Pancreas (tissue), 10 donors: ENCODE data around the gene NOC4L. TPM values are rescaled to one million over a fixed set of nuclear protein-coding genes. Genes with fewer than 3 reads are reported as not detected.
"Not testable (repeated sequence)": the region's sequence is repeated elsewhere in the genome, so short reads cannot be mapped to it uniquely, and the experiment has no call there.

Source experiments
- ATAC-seq, 4 donors: fragments of 200-7000 bp; cut with Tn5 transposase; one replicate each; pipeline versions ENCODE4 v1.8.0 to v1.9.1; 2020; ENCODE audit warnings: mild to moderate bottlenecking in 4 of 4, moderate library complexity in 4 of 4
- DNase-seq, 6 donors: peaks; one replicate each; pipeline ENCODE4 v3.0.0-alpha.2; 2020
- FAIRE-seq: peaks from 2 replicates; lab custom pipeline; 2012; peaks lifted over from hg19 to GRCh38; lab: Jason Lieb, UNC
- H3K27ac ChIP-seq, 4 donors: fragments of 200-600 bp; sonication (generic); 1 replicate in 3 of 4; 2 replicates in 1 of 4; pipeline versions ENCODE4 v1.5.0 to v1.8.0; 2020
- H3K27me3 ChIP-seq, 4 donors: fragments of 200-600 bp; one replicate each; pipeline ENCODE4 v1.8.0; 2021
- H3K36me3 ChIP-seq, 3 donors: fragments of 200-600 bp; sonication (generic) in 1 of 3; one replicate each; pipeline versions ENCODE4 v1.5.0 to v1.8.0; 2020 to 2021
- H3K4me1 ChIP-seq, 3 donors: fragments of 200-600 bp; one replicate each; pipeline ENCODE4 v1.8.0; 2021
- H3K4me3 ChIP-seq, 4 donors: fragments of 200-600 bp; sonication (generic) in 2 of 4; one replicate each; pipeline versions ENCODE4 v1.5.0 to v1.8.0; 2020 to 2021
- H3K9me3 ChIP-seq, 4 donors: fragments of 200-600 bp; one replicate each; pipeline ENCODE4 v1.8.0; 2021
- WGBS, 2 donors: extraction: QIAGEN DNeasy Blood & Tissue Kit; methylation state at CpG; one replicate each; pipeline ENCODE4 v1.1.7; 2013; 5-methylcytosine and 5-hydroxymethylcytosine counted together
- intact Hi-C, 3 donors: fragments of 100-400 bp; cut with DNase I; formaldehyde crosslinking; loops; one replicate each; pipeline versions ENCODE4 v1.11.1 to v1.14.2; 2022
- polyA plus RNA-seq, 2 donors: library from polyadenylated mRNA; stranded (reverse); fragments of 200-250 nt; gene quantifications; one replicate each; pipeline ENCODE4 v1.2.3, GENCODE V29; 2013
- total RNA-seq, 6 donors: library from RNA; stranded (reverse); fragmentation: NEBNext Ultra II Directional in 4 of 6; extraction: Animal tissue kit (Norgen Biotek cat#: 25700) in 4 of 6; gene quantifications; one replicate each; pipeline versions ENCODE4 v1.2.1 to v1.2.4, GENCODE V29; 2021 to 2023
- TF ChIP-seq, protein P1 (sequence below), 4 donors: fragments of 200-600 bp; sonication (generic) in 3 of 4; IDR thresholded peaks; one replicate each; pipeline versions ENCODE4 v1.5.0 to v1.8.0; 2021; ENCODE audit warnings: antibody characterized with exemption in 4 of 4
- donor health status: healthy with polysubstance abuse.
- donor health status: DM: no; HTN: no; CAD: no; lungs with moderate emphysema.
- donor health status: DM: no; HTN: no; CAD: no.
- donor health status: control.
- donor health status: control.
- donor health status: Bipolar disorder and iron deficiency.
- donor health status: DM: yes; HTN: yes; CAD: no.
- donor health status: DM: no; HTN: no; CAD: no.
- donor health status: DM: no; HTN: no; CAD: no.
- donor health status: DM: yes; HTN: yes; CAD: no.

NOC4L gene
- total and polyA plus RNA-seq, 8 donors: 6.8 to 45.8 (median 8.8) TPM

DNA sequence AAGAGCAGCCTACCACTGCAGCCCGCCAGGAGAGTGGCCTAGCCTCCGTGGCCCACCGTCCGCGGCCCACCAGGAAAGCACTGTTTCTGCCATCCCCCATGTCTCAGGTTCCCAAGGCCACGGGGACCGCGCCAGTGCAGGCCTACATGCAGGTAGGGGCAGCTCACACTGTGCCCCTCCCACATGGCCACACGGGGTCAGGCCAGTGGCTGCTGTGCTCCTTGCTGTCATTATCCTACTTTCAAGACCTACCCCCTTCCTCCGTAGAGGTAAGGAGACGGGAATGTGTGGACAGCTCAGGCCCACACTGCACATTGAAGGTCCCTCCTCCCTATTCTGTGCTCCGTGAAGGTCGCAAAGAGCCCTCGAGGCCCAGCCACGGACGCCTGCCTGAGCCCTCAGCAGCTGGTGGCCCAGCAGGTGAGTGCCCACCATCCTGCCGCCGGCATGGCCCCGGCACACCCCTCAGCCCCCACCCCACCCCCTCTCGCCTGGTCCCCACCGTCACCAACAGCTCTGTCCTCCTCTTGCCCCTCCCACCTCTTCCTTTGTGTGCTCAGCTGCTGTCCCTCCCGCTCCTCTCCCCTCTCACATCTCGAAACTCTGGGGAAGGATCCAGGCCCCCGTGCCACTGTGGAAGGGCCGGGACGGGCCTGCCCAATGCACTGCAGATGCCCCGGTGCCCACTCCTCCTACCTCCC lies 10.2 kb upstream of the NOC4L start:
- peaks cover 0 to 6% (median 3%) of the 10 kb centered on the region in 3 donors for H3K36me3 ChIP-seq
- intact Hi-C loops: no loop called here
- TF ChIP-seq, protein P1, sequence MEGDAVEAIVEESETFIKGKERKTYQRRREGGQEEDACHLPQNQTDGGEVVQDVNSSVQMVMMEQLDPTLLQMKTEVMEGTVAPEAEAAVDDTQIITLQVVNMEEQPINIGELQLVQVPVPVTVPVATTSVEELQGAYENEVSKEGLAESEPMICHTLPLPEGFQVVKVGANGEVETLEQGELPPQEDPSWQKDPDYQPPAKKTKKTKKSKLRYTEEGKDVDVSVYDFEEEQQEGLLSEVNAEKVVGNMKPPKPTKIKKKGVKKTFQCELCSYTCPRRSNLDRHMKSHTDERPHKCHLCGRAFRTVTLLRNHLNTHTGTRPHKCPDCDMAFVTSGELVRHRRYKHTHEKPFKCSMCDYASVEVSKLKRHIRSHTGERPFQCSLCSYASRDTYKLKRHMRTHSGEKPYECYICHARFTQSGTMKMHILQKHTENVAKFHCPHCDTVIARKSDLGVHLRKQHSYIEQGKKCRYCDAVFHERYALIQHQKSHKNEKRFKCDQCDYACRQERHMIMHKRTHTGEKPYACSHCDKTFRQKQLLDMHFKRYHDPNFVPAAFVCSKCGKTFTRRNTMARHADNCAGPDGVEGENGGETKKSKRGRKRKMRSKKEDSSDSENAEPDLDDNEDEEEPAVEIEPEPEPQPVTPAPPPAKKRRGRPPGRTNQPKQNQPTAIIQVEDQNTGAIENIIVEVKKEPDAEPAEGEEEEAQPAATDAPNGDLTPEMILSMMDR (IDR thresholded peaks at IDR 0.05): no peak

DNA sequence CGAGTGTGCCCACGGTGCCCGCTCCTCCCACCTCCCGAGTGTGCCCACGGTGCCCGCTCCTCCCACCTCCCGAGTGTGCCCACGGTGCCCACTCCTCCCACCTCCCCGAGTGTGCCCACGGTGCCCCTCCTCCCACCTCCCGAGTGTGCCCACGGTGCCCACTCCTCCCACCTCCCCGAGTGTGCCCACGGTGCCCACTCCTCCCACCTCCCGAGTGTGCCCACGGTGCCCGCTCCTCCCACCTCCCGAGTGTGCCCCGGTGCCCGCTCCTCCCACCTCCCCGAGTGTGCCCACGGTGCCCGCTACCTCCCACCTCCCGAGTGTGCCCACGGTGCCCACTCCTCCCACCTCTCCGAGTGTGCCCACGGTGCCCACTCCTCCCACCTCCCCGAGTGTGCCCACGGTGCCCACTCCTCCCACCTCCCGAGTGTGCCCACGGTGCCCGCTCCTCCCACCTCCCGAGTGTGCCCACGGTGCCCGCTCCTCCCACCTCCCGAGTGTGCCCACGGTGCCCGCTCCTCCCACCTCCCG lies 9.5 kb upstream of the NOC4L start:
- H3K4me1 ChIP-seq, H3K27me3 ChIP-seq, H3K9me3 ChIP-seq, ATAC-seq, intact Hi-C loops, H3K27ac ChIP-seq, DNase-seq, FAIRE-seq, H3K4me3 ChIP-seq: not testable (repeated sequence)
- H3K36me3 ChIP-seq: peaks cover 0 to 12% (median 7%) of the 10 kb centered on the region in 3 donors
- WGBS, 2 donors: 79 to 82% methylated on average over 13 to 34 of the region's 39 CpGs

More for the DNA sequence above, 10.2 kb upstream of the NOC4L start:
- Histone ChIP-seq H3K4me1 (no peaks in the 10 kb centered on the region), H3K27ac (no peak overlapping the region), H3K4me3 (no peak overlapping the region), H3K9me3 (no peaks in the 10 kb centered on the region), H3K27me3 (no peaks in the 10 kb centered on the region)
- no peak for FAIRE-seq
- ATAC-seq: peak in 2 of 4 donors; percentile 17 to 29
- WGBS, 2 donors: 46 to 54% methylated on average over 25 to 27 of the region's 27 CpGs
- DNase-seq: no peak

DNA sequence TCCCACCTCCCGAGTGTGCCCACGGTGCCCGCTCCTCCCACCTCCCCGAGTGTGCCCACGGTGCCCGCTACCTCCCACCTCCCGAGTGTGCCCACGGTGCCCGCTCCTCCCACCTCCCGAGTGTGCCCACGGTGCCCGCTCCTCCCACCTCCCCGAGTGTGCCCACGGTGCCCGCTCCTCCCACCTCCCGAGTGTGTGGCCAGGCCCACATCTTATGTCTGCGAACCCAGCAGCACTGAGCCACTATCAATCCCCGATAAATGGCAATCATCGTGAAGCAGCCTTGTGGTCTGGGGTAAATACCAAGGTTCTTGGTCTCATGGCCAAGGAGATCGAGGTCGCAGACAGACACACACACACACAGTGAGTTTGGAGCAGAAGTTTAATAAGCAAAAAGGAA lies 8.0 kb upstream of the NOC4L start:
- H3K4me1 ChIP-seq, H3K4me3 ChIP-seq, intact Hi-C loops, H3K27ac ChIP-seq, FAIRE-seq, ATAC-seq, H3K9me3 ChIP-seq, H3K27me3 ChIP-seq, DNase-seq: not testable (repeated sequence)
- 66 to 75% methylated on average over 10 to 21 of the region's 21 CpGs for WGBS, 2 donors
- H3K36me3 ChIP-seq: peaks cover 0 to 27% (median 18%) of the 10 kb centered on the region in 3 donors

DNA sequence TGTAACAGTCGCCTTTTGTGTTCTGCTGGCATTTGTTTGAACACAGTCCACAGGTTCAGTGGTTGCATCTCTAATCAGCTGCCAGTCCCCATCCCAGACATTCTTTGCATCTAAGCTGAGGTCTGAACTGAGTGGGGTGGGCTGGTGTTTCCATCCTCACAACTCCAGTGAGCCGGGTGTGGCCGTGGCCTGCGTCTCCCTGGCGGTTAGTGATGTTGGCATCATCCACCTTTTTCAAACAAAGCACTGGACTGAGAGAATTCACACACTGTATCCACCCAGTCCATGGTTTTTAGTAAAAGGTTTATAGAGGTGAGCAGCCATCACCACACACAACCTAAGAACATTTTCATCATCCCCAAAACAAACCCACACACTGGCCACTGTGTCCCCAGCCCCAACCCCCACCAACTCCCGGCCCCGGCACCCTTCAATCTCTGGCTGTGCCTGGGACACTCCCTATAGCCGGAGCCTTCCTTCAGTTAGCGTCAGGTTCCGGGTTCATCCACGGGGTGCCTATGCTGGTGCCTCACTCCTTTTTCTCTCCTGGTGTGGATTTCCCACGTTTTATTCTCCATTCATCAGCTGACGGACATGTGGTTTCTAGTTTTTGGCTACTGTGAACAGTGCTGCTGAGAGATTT lies 6.7 kb upstream of the NOC4L start:
- Histone ChIP-seq H3K36me3 (peaks cover 0 to 34% (median 19%) of the 10 kb centered on the region in 3 donors), H3K4me1 (peaks cover 0 to 2% (median under 1%) of the 10 kb centered on the region in 3 donors), H3K27me3 (no peaks in the 10 kb centered on the region), H3K27ac (no peak overlapping the region), H3K4me3 (no peak overlapping the region), H3K9me3 (no peaks in the 10 kb centered on the region)
- no peak for DNase-seq
- intact Hi-C loops: no loop called here
- no peak for ATAC-seq
- TF ChIP-seq, protein P1 (IDR thresholded peaks at IDR 0.05): no peak
- WGBS, 2 donors: 76 to 85% methylated on average over 13 of the region's 13 CpGs
- FAIRE-seq: no peak

DNA sequence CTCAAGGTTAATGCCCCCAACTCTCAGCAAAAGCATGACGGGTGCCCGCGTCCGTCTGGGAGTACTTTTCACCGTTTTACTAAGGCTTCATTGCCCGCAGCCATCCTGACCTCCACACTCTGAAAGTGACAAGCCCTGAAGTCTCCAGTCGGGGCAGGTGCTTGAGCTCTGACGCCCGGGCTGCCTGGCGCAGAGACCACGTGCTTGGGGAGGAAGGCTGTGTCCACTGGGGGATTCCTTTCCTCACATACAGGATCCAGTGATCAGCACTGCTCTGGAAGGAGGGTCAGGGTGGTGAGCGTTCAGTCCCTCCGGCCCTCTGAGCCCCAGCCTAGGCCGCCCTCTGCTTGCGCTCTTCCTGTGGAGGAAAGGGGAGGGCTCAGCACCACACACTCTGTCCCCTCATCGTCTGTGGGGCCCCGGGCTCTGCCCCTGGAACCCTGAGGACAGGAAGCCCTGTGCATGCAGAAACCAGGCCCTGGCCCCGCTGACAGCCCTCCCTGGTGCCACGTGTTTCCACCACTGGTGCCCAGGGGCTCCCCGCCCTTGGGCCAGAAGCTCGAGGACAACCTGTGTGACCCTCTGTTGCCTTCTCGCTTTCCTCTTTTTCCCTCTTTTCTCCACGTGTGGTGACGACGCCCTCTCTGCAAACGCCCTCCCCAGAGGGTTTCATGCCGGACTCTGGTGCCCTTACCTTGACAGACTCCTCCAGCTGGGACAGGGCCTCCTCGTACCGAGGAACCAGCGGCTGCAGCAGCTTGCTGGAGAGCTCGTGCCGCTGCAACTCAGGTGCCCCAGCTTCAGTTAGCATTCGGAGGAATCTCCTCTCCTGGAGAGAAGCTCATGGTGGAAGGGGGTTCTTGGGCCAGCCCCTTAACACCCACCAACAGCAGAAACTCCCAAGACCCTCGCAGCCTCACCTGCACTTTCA lies 5.1 kb upstream of the NOC4L start:
- TF ChIP-seq, protein P1 (IDR thresholded peaks at IDR 0.05): no peak
- DNase-seq (no peak), FAIRE-seq (no peak), ATAC-seq (no peak)
- H3K4me1 ChIP-seq: peaks cover 4 to 8% (median 7%) of the 10 kb centered on the region in 3 donors
- intact Hi-C loops: no loop called here
- no peaks in the 10 kb centered on the region for H3K27me3 ChIP-seq
- H3K4me3 ChIP-seq: no peak overlapping the region
- WGBS, 2 donors: 95 to 96% methylated on average over 33 to 34 of the region's 34 CpGs
- no peaks in the 10 kb centered on the region for H3K9me3 ChIP-seq
- H3K36me3 ChIP-seq: peaks cover 0 to 34% (median 19%) of the 10 kb centered on the region in 3 donors
- no peak overlapping the region for H3K27ac ChIP-seq
